Calu3 (cell line): Measurements from ENCODE around the gene MYH4. TPM values are rescaled to one million over a fixed set of nuclear protein-coding genes. Genes with fewer than 3 reads are reported as not detected.

Experiments used
- Bru-seq: library from RNA; stranded (reverse); fragments of 400-500 nt; gene quantifications from one replicate; lab custom pipeline; 2021; lab: Mats Ljungman, UMichigan
- BruChase-seq, 2 experiments: library from RNA; stranded (reverse); fragments of 400-500 nt; gene quantifications; one replicate each; lab custom pipeline; 2021; lab: Mats Ljungman, UMichigan
- BruUV-seq: library from RNA; stranded (reverse); fragments of 400-500 nt; replicated peaks from 2 replicates; lab custom pipeline; 2021; lab: Mats Ljungman, UMichigan
- CTCF ChIA-PET: fragments of 300-600 bp; sonication (Branson Sonifier 250); formaldehyde crosslinking; loops from one replicate; lab custom pipeline; 2022; ENCODE audit warnings: antibody characterized with exemption; lab: Charles Lee
- DNase-seq: peaks from one replicate; pipeline ENCODE4 v3.0.0; 2022
- H3K27ac Mint-ChIP-seq: one replicate; pipeline ENCODE4 v1.8.0; 2022; ENCODE audit warnings: mixed read lengths; ENCODE audit not compliant: unreplicated experiment
- H3K27me3 Mint-ChIP-seq: one replicate; pipeline ENCODE4 v1.8.0; 2022; ENCODE audit warnings: mixed read lengths; ENCODE audit not compliant: unreplicated experiment
- H3K36me3 Mint-ChIP-seq: one replicate; pipeline ENCODE4 v1.8.0; 2022; ENCODE audit warnings: mild to moderate bottlenecking, moderate library complexity, mixed read lengths; ENCODE audit not compliant: insufficient read depth, unreplicated experiment
- H3K4me1 Mint-ChIP-seq: one replicate; pipeline ENCODE4 v1.8.0; 2022; ENCODE audit warnings: mild to moderate bottlenecking, low read depth, mixed read lengths; ENCODE audit not compliant: unreplicated experiment
- H3K4me3 Mint-ChIP-seq: one replicate; pipeline ENCODE4 v1.8.0; 2022; ENCODE audit warnings: mild to moderate bottlenecking, low read depth, moderate library complexity, mixed read lengths; ENCODE audit not compliant: unreplicated experiment
- H3K9me3 Mint-ChIP-seq: one replicate; pipeline ENCODE4 v1.8.0; 2022; ENCODE audit warnings: low read depth, mixed read lengths; ENCODE audit not compliant: unreplicated experiment
- intact Hi-C: fragments of 100-400 bp; cut with micrococcal nuclease; formaldehyde crosslinking; loops from one replicate; pipeline ENCODE4 v1.10.0; 2022; ENCODE audit not compliant: unreplicated experiment
- long read RNA-seq: library from polyadenylated mRNA; stranded (forward); transcript quantifications from one replicate; pipeline ENCODE4 v2.0.0, GENCODE V29; 2022
- total RNA-seq: library from RNA; stranded (reverse); gene quantifications from 2 replicates; pipeline ENCODE4 v1.2.3, GENCODE V29; 2022
- TF ChIP-seq, protein P1 (sequence below): fragments of 200-600 bp; IDR thresholded peaks from one replicate; pipeline ENCODE4 v1.8.0; 2022; ENCODE audit warnings: antibody characterized with exemption; ENCODE audit not compliant: unreplicated experiment

MYH4 gene
- total RNA-seq (not detected in 2 replicates), Bru-seq, nascent RNA (not detected), BruChase-seq, experiment 1, labeled RNA remaining after a 6-hour chase (not detected), BruChase-seq, experiment 2, labeled RNA remaining after a 2-hour chase (not detected)
- long read RNA-seq = 0 reads

DNA sequence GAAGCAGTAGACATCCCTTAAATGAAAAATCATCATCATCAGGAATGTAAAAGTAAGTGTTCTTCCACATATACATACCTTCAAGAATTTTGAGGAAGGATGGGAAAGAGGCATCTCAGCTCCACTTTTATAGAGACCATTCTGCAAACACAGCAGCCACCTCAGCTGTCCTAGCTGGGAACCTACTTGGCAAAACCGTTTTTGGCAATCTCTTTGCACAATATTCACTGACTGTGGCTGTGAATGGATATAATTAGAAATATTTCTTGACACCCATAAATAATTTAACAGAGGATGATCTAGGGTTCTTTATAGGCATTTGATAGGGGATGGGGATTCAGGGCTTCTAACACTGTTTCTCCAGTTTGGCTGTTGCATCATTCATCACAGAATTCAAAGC is at the start of gene MYH4:
MYH4 (minus strand) TSS at position 101 of the 400 bp plus-strand sequence. CDS start 2,814 bp downstream, outside the sequence.
- H3K27me3 Mint-ChIP-seq = no peaks in the 10 kb centered on the region
- no TSS peak for BruUV-seq
- H3K9me3 Mint-ChIP-seq = no peaks in the 10 kb centered on the region
- H3K36me3 Mint-ChIP-seq = no peaks in the 10 kb centered on the region
- intact Hi-C loops = no loop called here
- no peak within 1 kb of the TSS for H3K4me3 Mint-ChIP-seq
- TF ChIP-seq, protein P1, sequence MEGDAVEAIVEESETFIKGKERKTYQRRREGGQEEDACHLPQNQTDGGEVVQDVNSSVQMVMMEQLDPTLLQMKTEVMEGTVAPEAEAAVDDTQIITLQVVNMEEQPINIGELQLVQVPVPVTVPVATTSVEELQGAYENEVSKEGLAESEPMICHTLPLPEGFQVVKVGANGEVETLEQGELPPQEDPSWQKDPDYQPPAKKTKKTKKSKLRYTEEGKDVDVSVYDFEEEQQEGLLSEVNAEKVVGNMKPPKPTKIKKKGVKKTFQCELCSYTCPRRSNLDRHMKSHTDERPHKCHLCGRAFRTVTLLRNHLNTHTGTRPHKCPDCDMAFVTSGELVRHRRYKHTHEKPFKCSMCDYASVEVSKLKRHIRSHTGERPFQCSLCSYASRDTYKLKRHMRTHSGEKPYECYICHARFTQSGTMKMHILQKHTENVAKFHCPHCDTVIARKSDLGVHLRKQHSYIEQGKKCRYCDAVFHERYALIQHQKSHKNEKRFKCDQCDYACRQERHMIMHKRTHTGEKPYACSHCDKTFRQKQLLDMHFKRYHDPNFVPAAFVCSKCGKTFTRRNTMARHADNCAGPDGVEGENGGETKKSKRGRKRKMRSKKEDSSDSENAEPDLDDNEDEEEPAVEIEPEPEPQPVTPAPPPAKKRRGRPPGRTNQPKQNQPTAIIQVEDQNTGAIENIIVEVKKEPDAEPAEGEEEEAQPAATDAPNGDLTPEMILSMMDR = no peak
- CTCF ChIA-PET = no interaction called here
- H3K4me1 Mint-ChIP-seq = no peaks in the 10 kb centered on the region
- DNase-seq = no peak
- no peak within 1 kb of the TSS for H3K27ac Mint-ChIP-seq

DNA sequence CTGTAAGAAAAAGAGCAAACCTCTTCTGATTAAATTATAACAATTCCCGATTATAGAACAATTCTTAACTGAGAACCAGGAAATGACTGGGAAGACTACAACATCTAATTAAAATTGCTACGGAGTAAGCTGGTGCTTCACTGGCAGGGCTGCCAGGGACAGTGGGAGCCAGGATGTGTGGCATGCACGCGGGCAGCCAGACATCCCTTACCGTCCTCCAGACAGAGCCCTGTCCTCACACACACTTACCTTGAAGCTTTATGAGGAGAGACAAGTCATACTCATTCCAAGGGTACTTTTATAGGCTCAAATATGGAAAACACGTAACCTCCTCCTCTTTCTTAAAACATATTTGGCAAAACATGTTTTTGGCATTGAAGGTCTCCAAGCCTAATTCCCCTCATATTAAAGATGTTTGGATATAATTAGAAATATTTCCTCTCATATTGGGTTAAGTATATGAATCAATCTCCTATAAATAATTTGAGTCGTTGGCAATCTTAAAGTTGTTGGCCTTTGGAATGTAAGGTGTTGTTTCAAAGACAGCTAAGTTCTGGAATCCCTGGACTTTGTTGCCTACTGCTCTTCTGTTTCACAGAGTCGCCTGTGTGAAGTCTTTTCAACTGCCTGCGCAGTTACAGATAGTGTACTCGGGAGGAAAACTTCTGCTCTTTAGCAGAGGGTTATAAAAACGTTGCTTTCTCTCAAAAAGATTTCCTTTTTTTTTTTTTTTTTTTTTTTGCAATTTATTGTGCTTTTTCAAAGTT is 49.1 kb upstream of the MYH4 start, which contains the start of gene MYH1:
MYH1 (minus strand) TSS at position 272 of the 767 bp plus-strand sequence. CDS start 1,900 bp downstream, outside the sequence.
- DNase-seq = no peak
- no TSS peak for BruUV-seq
- CTCF ChIA-PET = no interaction called here
- Mint-ChIP-seq H3K27ac (no peak within 1 kb of the TSS), H3K27me3 (no peaks in the 10 kb centered on the region), H3K36me3 (no peaks in the 10 kb centered on the region), H3K4me1 (no peaks in the 10 kb centered on the region), H3K4me3 (no peak within 1 kb of the TSS), H3K9me3 (no peaks in the 10 kb centered on the region)
- intact Hi-C loops = no loop called here
- TF ChIP-seq, protein P1 = no peak

DNA sequence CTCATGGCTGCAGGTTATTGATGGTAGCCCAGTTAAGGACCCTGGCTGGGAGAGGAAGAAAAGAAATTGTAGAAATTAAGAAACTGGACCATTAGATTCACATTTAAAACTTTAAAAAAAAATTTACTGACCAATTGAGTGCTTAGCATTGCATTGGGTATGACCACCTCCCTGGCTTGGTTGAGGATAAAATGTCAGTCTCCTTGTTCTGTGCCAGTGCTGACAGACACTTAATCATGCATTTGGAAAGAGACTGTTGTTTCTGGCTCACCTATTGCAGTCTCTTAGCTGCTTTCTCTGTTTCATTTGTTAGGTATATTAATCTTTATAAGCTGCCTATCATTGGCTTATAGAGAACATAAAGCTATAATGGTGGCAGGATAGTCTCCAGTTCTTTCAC is 47.3 kb upstream of the MYH4 start:
- H3K4me1 Mint-ChIP-seq = no peaks in the 10 kb centered on the region
- TF ChIP-seq, protein P1 = no peak
- no peaks in the 10 kb centered on the region for H3K9me3 Mint-ChIP-seq
- BruUV-seq = no TSS peak
- H3K27me3 Mint-ChIP-seq = no peaks in the 10 kb centered on the region
- no peak for DNase-seq
- CTCF ChIA-PET = no interaction called here
- H3K27ac Mint-ChIP-seq = no peak overlapping the region
- intact Hi-C loops = no loop called here
- no peaks in the 10 kb centered on the region for H3K36me3 Mint-ChIP-seq
- H3K4me3 Mint-ChIP-seq = no peak overlapping the region

DNA sequence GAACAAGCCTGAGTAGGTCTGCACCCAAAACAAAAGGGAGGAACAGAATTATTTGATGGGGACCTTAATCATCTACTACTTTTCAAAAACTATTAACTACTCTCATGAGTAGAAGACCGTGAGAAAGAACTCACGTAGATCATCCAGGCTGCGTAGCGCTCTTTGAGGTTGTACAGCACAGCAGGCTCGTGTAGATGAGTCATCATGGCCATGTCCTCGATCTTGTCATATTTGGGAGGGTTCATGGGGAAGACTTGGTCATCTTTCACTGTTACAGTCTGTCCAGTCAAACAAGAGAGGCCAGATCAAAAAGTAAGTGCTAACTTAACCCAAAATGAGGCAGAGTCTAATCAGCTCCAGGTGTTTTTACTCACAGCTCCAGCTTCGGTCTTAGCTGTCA is 46.7 kb upstream of the MYH4 start:
- no peak for DNase-seq
- Mint-ChIP-seq H3K4me1 (no peaks in the 10 kb centered on the region), H3K9me3 (no peaks in the 10 kb centered on the region), H3K4me3 (no peak overlapping the region), H3K27me3 (no peaks in the 10 kb centered on the region), H3K27ac (no peak overlapping the region), H3K36me3 (no peaks in the 10 kb centered on the region)
- TF ChIP-seq, protein P1 = no peak
- intact Hi-C loops = no loop called here
- CTCF ChIA-PET = no interaction called here
- no TSS peak for BruUV-seq
